Osteocyte (in vitro differentiated cells): ENCODE results near the gene IRS2. TPM values are rescaled to one million over a fixed set of nuclear protein-coding genes. Genes with fewer than 3 reads are reported as not detected.
A peak's percentile ranks its signal among the peaks of the same experiment; 100 is the strongest.

ENCODE experiments used
- DNase-seq: peaks from one replicate; pipeline ENCODE4 v3.0.0; 2021; ENCODE audit warnings: mixed read lengths; ENCODE audit not compliant: unreplicated experiment; ENCODE audit errors: extremely low spot score
- H3K27ac Mint-ChIP-seq: one replicate; pipeline ENCODE4 v1.8.0; 2021; ENCODE audit warnings: mild to moderate bottlenecking, mixed read lengths; ENCODE audit not compliant: unreplicated experiment
- H3K27me3 Mint-ChIP-seq: one replicate; pipeline ENCODE4 v1.8.0; 2021; ENCODE audit warnings: mixed read lengths; ENCODE audit not compliant: unreplicated experiment
- H3K36me3 Mint-ChIP-seq: one replicate; pipeline ENCODE4 v1.8.0; 2021; ENCODE audit warnings: mixed read lengths; ENCODE audit not compliant: unreplicated experiment
- H3K4me1 Mint-ChIP-seq: one replicate; pipeline ENCODE4 v1.8.0; 2021; ENCODE audit warnings: mixed read lengths; ENCODE audit not compliant: unreplicated experiment
- H3K4me3 Mint-ChIP-seq: one replicate; pipeline ENCODE4 v1.8.0; 2021; ENCODE audit warnings: mild to moderate bottlenecking, moderate library complexity, mixed read lengths; ENCODE audit not compliant: unreplicated experiment
- H3K9me3 Mint-ChIP-seq: one replicate; pipeline ENCODE4 v1.8.0; 2021; ENCODE audit warnings: mixed read lengths; ENCODE audit not compliant: unreplicated experiment
- CTCF ChIP-seq: fragments of 200-600 bp; sonication (generic); IDR thresholded peaks from 2 replicates; pipeline ENCODE4 v1.5.0; 2021; ENCODE audit warnings: antibody characterized with exemption, mild to moderate bottlenecking, moderate library complexity
- total RNA-seq: library from RNA; stranded (reverse); gene quantifications from 2 replicates; pipeline ENCODE4 v1.2.1, GENCODE V29; 2021

Gene IRS2
- total RNA-seq, 1 donor from 2014 or later: 52.3 TPM

GRCh38 chr13:109728791-109729731 lies 57.3 kb downstream of the IRS2 start:
- no peaks in the 10 kb centered on the region for H3K9me3 Mint-ChIP-seq
- H3K27ac Mint-ChIP-seq: peak overlapping the region; percentile 44
- no peaks in the 10 kb centered on the region for H3K36me3 Mint-ChIP-seq
- H3K4me3 Mint-ChIP-seq: no peak overlapping the region
- H3K27me3 Mint-ChIP-seq: no peaks in the 10 kb centered on the region
- peaks cover 17% of the 10 kb centered on the region for H3K4me1 Mint-ChIP-seq
- no peak for DNase-seq
- TF ChIP-seq CTCF: no peak

GRCh38 chr13:109728061-109728460 lies 58.3 kb downstream of the IRS2 start:
- Mint-ChIP-seq H3K27ac (no peak overlapping the region), H3K27me3 (no peaks in the 10 kb centered on the region), H3K9me3 (no peaks in the 10 kb centered on the region), H3K36me3 (no peaks in the 10 kb centered on the region), H3K4me3 (no peak overlapping the region), H3K4me1 (peaks cover 17% of the 10 kb centered on the region)
- DNase-seq: no peak
- no peak for TF ChIP-seq CTCF

GRCh38 chr13:109727251-109727650 lies 59.1 kb downstream of the IRS2 start:
- H3K27ac Mint-ChIP-seq: no peak overlapping the region
- H3K4me3 Mint-ChIP-seq: no peak overlapping the region
- no peaks in the 10 kb centered on the region for H3K9me3 Mint-ChIP-seq
- no peaks in the 10 kb centered on the region for H3K27me3 Mint-ChIP-seq
- TF ChIP-seq CTCF: no peak
- DNase-seq: no peak
- peaks cover 17% of the 10 kb centered on the region for H3K4me1 Mint-ChIP-seq
- H3K36me3 Mint-ChIP-seq: no peaks in the 10 kb centered on the region

GRCh38 chr13:109725995-109726637 lies 60.3 kb downstream of the IRS2 start:
- Mint-ChIP-seq H3K36me3 (no peaks in the 10 kb centered on the region), H3K4me3 (no peak overlapping the region), H3K27me3 (no peaks in the 10 kb centered on the region), H3K9me3 (no peaks in the 10 kb centered on the region), H3K27ac (no peak overlapping the region), H3K4me1 (peaks cover 17% of the 10 kb centered on the region)
- TF ChIP-seq CTCF: no peak
- DNase-seq: no peak

GRCh38 chr13:109725297-109725696 lies 61.1 kb downstream of the IRS2 start:
- no peaks in the 10 kb centered on the region for H3K27me3 Mint-ChIP-seq
- no peak overlapping the region for H3K27ac Mint-ChIP-seq
- peaks cover 17% of the 10 kb centered on the region for H3K4me1 Mint-ChIP-seq
- no peak for DNase-seq
- H3K36me3 Mint-ChIP-seq: no peaks in the 10 kb centered on the region
- no peaks in the 10 kb centered on the region for H3K9me3 Mint-ChIP-seq
- TF ChIP-seq CTCF: no peak
- no peak overlapping the region for H3K4me3 Mint-ChIP-seq
